Ovary (tissue), 9 donors: ENCODE measurements around the gene CSF2. TPM values are rescaled to one million over a fixed set of nuclear protein-coding genes. Genes with fewer than 3 reads are reported as not detected.
A peak's percentile ranks its signal among the peaks of the same experiment; 100 is the strongest.

Experiments used
- DNase-seq, 5 donors: peaks; one replicate each; pipeline ENCODE4 v3.0.0-alpha.2; 2019 to 2020
- H3K27ac ChIP-seq, 2 donors: fragments of 200-600 bp; one replicate each; pipeline versions ENCODE4 v1.5.1 to v1.8.0; 2019 to 2022
- H3K27me3 ChIP-seq: fragments of 200-600 bp; one replicate; pipeline ENCODE4 v1.8.0; 2022
- H3K36me3 ChIP-seq: fragments of 200-600 bp; sonication (generic); one replicate; pipeline ENCODE4 v1.5.1; 2019
- H3K4me1 ChIP-seq: one replicate; pipeline ENCODE4 v1.8.1; 2013; ENCODE audit warnings: mild to moderate bottlenecking, moderate library complexity; ENCODE audit not compliant: insufficient read depth
- H3K4me3 ChIP-seq: fragments of 200-600 bp; sonication (generic); one replicate; pipeline ENCODE4 v1.5.1; 2017
- H3K9me3 ChIP-seq, 2 donors: fragments of 200-600 bp in 1 of 2; sonication (generic) in 1 of 2; one replicate each; pipeline versions ENCODE4 v1.5.1 to v1.8.1; 2013 to 2019; ENCODE audit warnings: mild to moderate bottlenecking in 1 of 2, moderate library complexity in 1 of 2
- CTCF ChIP-seq, 3 donors: fragments of 450-650 bp in 2 of 3; fragments of 200-600 bp in 1 of 3; IDR thresholded peaks; one replicate each; pipeline versions ENCODE4 v1.5.1 to v1.8.0; 2016 to 2022; ENCODE audit warnings: antibody characterized with exemption in 3 of 3, mild to moderate bottlenecking in 1 of 3
- EP300 ChIP-seq: sonication (generic); formaldehyde crosslinking; IDR thresholded peaks from one replicate; pipeline ENCODE4 v1.6.1; 2017; ENCODE audit warnings: antibody characterized with exemption
- POLR2A ChIP-seq: fragments of 450-650 bp; IDR thresholded peaks from one replicate; pipeline ENCODE4 v1.6.1; 2017; ENCODE audit warnings: antibody characterized with exemption, mild to moderate bottlenecking, moderate library complexity
- WGBS, 3 donors: extraction: QIAGEN DNeasy Blood & Tissue Kit in 1 of 3; methylation state at CpG; one replicate each; pipeline versions ENCODE4 v1.1.5 to v1.1.7; 2013 to 2017; 5-methylcytosine and 5-hydroxymethylcytosine counted together
- intact Hi-C, 4 donors: fragments of 100-400 bp; cut with DNase I; formaldehyde crosslinking; loops; one replicate each; pipeline versions ENCODE4 v1.11.0 to v1.15.1; 2022 to 2023
- polyA plus RNA-seq, 2 donors: library from polyadenylated mRNA; stranded (reverse); fragments of 200-250 nt in 1 of 2; fragments of 350-450 nt in 1 of 2; fragmentation: Illumina TruSeq in 1 of 2; extraction: RNeasy Lipid Tissue Mini Kit (QIAGEN cat#74804) in 1 of 2; gene quantifications; one replicate each; pipeline ENCODE4 v1.2.3, GENCODE V29; 2013 to 2014
- total RNA-seq, 7 donors: library from RNA; depleted of rRNA in 2 of 7; stranded (reverse); fragments of >200 nt in 2 of 7; fragmentation: NEBNext Ultra II Directional in 3 of 7; extraction: Animal tissue kit (Norgen Biotek cat#: 25700) in 3 of 7; gene quantifications; one replicate each; pipeline versions ENCODE4 v1.1.0 to v1.2.4, GENCODE V29; 2016 to 2023
- donor health status: DM: no; HTN: no; CAD: no; lungs with moderate emphysema.
- donor health status: DM: no; HTN: no; CAD: no.
- donor health status: Bipolar disorder and iron deficiency.
- donor health status: DM: yes; HTN: yes; CAD: no.
- donor health status: DM: no; HTN: no; CAD: no.
- donor health status: DM: yes; HTN: yes; CAD: no.

CSF2 gene
- total and polyA plus RNA-seq, 9 donors = 0.28 TPM; not detected in 8

GRCh38 chr5:132080595-132080994 is 7.0 kb downstream of the CSF2 start:
- no peaks in the 10 kb centered on the region for H3K36me3 ChIP-seq
- no peak overlapping the region for H3K4me3 ChIP-seq
- DNase-seq = no peak
- intact Hi-C loops = no loop called here
- no peaks in the 10 kb centered on the region for H3K27me3 ChIP-seq
- 85 to 88% (median 86%) methylated on average over 3 of the region's 3 CpGs for WGBS, 3 donors
- H3K9me3 ChIP-seq = no peaks in the 10 kb centered on the region
- no peak overlapping the region for H3K27ac ChIP-seq
- TF ChIP-seq POLR2A (no peak), CTCF (IDR thresholded peaks at IDR 0.05) (no peak), EP300 (no peak)
- H3K4me1 ChIP-seq = no peaks in the 10 kb centered on the region

GRCh38 chr5:132081458-132081857 is 7.9 kb downstream of the CSF2 start:
- H3K4me3 ChIP-seq = no peak overlapping the region
- intact Hi-C loops = no loop called here
- no peak for DNase-seq
- TF ChIP-seq CTCF (IDR thresholded peaks at IDR 0.05) (no peak), EP300 (no peak), POLR2A (no peak)
- no peaks in the 10 kb centered on the region for H3K4me1 ChIP-seq
- 92 to 95% (median 95%) methylated on average over 3 of the region's 3 CpGs for WGBS, 3 donors
- H3K36me3 ChIP-seq = no peaks in the 10 kb centered on the region
- H3K9me3 ChIP-seq = no peaks in the 10 kb centered on the region
- no peak overlapping the region for H3K27ac ChIP-seq
- H3K27me3 ChIP-seq = no peaks in the 10 kb centered on the region

- WGBS, 3 donors = 82 to 94% (median 83%) methylated on average over 8 of the region's 8 CpGs
- no peaks in the 10 kb centered on the region for H3K27me3 ChIP-seq
- no peaks in the 10 kb centered on the region for H3K4me1 ChIP-seq
- H3K27ac ChIP-seq = no peak overlapping the region
- TF ChIP-seq CTCF (IDR thresholded peaks at IDR 0.05) (no peak), EP300 (no peak), POLR2A (no peak)
- no peaks in the 10 kb centered on the region for H3K36me3 ChIP-seq
- no peaks in the 10 kb centered on the region for H3K9me3 ChIP-seq
- no peak overlapping the region for H3K4me3 ChIP-seq
- intact Hi-C loops = no loop called here
- DNase-seq = no peak
Observed at GRCh38 chr5:132082329-132083023, 8.9 kb downstream of the CSF2 start.

- no peak overlapping the region for H3K27ac ChIP-seq
- H3K27me3 ChIP-seq = no peaks in the 10 kb centered on the region
- H3K36me3 ChIP-seq = no peaks in the 10 kb centered on the region
- H3K9me3 ChIP-seq = no peaks in the 10 kb centered on the region
- no peaks in the 10 kb centered on the region for H3K4me1 ChIP-seq
- intact Hi-C loops = no loop called here
- no peak overlapping the region for H3K4me3 ChIP-seq
- DNase-seq = peak in 1 of 5 donors; percentile 3
- TF ChIP-seq EP300 (no peak), CTCF (IDR thresholded peaks at IDR 0.05) (no peak), POLR2A (no peak)
- 76 to 82% (median 80%) methylated on average over 4 of the region's 4 CpGs for WGBS, 3 donors
Observed at GRCh38 chr5:132083071-132083678, 9.6 kb downstream of the CSF2 start.
